PFSK-1 (cell line): Measurements from ENCODE around the gene LRRC2.

Experiments
- FOXP2 ChIP-seq: optimal IDR thresholded peaks from 2 replicates; pipeline ENCODE3; 2011; ENCODE audit warnings: borderline replicate concordance, control low read depth, inconsistent platforms; ENCODE audit not compliant: insufficient read depth; ENCODE audit errors: extremely low read length, extremely low read depth
- POLR2AphosphoS5 ChIP-seq: IDR thresholded peaks from 2 replicates; pipeline ENCODE4 v1.6.1; 2012; ENCODE audit warnings: low read depth, mild to moderate bottlenecking, control low read depth, low read length, moderate library complexity
- REST ChIP-seq, 2 experiments: IDR thresholded peaks; 2 replicates each; pipeline versions ENCODE4 v1.6.1 to v1.8.0; 2011 to 2012; ENCODE audit warnings: low read depth in 2 of 2, low read length in 2 of 2, control low read depth in 1 of 2, inconsistent platforms in 1 of 2, mild to moderate bottlenecking in 1 of 2, moderate library complexity in 1 of 2; ENCODE audit not compliant: insufficient read depth in 1 of 2
- SIN3A ChIP-seq: IDR thresholded peaks from 2 replicates; pipeline ENCODE4 v1.6.1; 2012; ENCODE audit warnings: mild to moderate bottlenecking, low read length, moderate library complexity, borderline replicate concordance; ENCODE audit not compliant: insufficient read depth
- TAF1 ChIP-seq: IDR thresholded peaks from 2 replicates; pipeline ENCODE4 v1.6.1; 2012; ENCODE audit warnings: low read length, control low read depth, borderline replicate concordance; ENCODE audit not compliant: insufficient read depth

Gene LRRC2

DNA sequence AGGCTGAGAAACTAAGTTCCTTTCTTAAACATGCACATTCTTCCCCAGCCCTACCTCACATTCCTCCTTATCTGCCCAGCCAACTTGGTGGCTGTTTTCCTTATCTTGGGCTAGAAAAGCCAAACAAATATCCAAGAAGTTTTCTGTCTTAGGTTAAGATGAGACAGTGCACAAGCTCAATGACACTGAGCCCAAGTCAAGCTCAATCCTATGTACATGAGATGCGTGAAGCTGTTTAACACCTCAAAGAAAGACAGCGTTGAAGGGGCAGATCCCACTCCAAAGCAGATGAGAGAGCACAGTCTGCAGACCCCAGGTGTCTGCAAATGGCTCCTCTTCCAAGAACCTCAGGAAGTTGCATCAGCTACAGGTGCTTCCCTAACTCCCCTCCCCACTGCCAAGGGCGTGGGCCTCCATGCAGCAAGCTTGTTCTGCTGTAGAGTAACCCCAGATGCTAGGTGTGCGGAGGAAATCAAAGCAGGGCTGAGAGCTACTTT lies 16.6 kb downstream of the LRRC2 start:
- TF ChIP-seq REST (IDR thresholded peaks at IDR 0.05; ENCODE audit: insufficient read depth in 1 of 2, low read depth in 2 of 2, low read length in 2 of 2) (no peak), TAF1 (no peak), FOXP2 (no peak), POLR2AphosphoS5 (no peak), SIN3A (no peak)

- no peak for TF ChIP-seq REST (IDR thresholded peaks at IDR 0.05; ENCODE audit: insufficient read depth in 1 of 2, low read depth in 2 of 2, low read length in 2 of 2)
- TF ChIP-seq FOXP2, result no peak
- TF ChIP-seq TAF1, result no peak
Measured at GRCh38 chr3:46546896-46547440, 19.1 kb downstream of the LRRC2 start.

GRCh38 chr3:46545818-46546630 lies 20.1 kb downstream of the LRRC2 start:
- TF ChIP-seq REST (IDR thresholded peaks at IDR 0.05; ENCODE audit: insufficient read depth in 1 of 2, low read depth in 2 of 2, low read length in 2 of 2), result no peak
- TF ChIP-seq FOXP2, result no peak
- TF ChIP-seq TAF1, result no peak
- no peak for TF ChIP-seq SIN3A
- no peak for TF ChIP-seq POLR2AphosphoS5

- TF ChIP-seq TAF1 (no peak), REST (IDR thresholded peaks at IDR 0.05; ENCODE audit: insufficient read depth in 1 of 2, low read depth in 2 of 2, low read length in 2 of 2) (no peak), SIN3A (no peak), POLR2AphosphoS5 (no peak), FOXP2 (no peak)
Measured at GRCh38 chr3:46544771-46545503, 21.2 kb downstream of the LRRC2 start.
